Measurements from ENCODE around the gene UNC5A.

UNC5A gene

DNA sequence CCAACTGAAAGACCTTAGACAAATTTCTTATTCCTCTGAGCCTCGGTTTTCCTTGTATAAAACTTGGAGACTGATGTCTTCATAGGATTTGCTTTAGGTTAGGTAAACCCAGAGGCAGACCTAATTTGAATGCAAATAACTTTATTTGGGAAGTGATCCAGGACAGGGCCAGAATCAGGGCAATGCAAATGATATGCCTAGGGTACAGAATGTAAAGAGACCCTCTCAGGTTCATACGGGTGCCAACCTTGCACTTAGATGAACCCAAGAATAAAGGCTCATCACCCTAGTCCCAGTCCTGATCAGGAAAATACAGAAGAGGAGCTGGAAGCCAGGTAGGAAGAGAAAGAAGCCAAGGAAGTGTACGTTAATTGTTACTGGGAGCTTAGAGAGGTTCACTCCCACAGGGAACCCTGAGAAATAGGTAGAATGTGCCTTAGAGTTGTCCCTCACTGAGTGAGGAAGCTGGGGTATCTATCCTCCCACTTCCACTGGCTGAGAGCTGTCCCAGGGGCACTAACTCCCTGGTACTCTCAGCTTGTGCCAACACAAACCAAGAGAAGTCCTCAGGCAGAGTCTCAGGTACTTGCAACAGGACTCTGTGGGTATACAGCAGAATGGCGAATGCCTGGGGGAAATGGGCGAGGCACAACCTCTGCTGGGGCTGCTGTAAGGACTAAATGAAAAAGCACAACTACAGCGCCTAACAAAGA, 91.9 kb downstream of the UNC5A start:
- Histone ChIP-seq H3K4me3 (no peak overlapping the region), H3K27me3 (ENCODE audit: low read depth) (no peaks in the 10 kb centered on the region), H3K9me3 (no peaks in the 10 kb centered on the region), H3K4me1 (no peaks in the 10 kb centered on the region), H3K36me3 (replicated peaks) (peaks cover 32% of the 10 kb centered on the region)
- no peak for DNase-seq (ENCODE audit: low spot score in 2 of 2)
- in situ Hi-C loops (cut with MboI; ENCODE audit: low sequenced_read_pairs): no loop called here

- no peak for DNase-seq (ENCODE audit: low spot score in 2 of 2)
- H3K9me3 ChIP-seq: no peaks in the 10 kb centered on the region
- H3K36me3 ChIP-seq (replicated peaks): peaks cover 39% of the 10 kb centered on the region
- in situ Hi-C loops (cut with MboI; ENCODE audit: low sequenced_read_pairs): no loop called here
- H3K4me3 ChIP-seq: no peak overlapping the region
- no peaks in the 10 kb centered on the region for H3K27me3 ChIP-seq (ENCODE audit: low read depth)
- no peaks in the 10 kb centered on the region for H3K4me1 ChIP-seq
Observed at GRCh38 chr5:176902911-176903664, 92.7 kb downstream of the UNC5A start.

DNA sequence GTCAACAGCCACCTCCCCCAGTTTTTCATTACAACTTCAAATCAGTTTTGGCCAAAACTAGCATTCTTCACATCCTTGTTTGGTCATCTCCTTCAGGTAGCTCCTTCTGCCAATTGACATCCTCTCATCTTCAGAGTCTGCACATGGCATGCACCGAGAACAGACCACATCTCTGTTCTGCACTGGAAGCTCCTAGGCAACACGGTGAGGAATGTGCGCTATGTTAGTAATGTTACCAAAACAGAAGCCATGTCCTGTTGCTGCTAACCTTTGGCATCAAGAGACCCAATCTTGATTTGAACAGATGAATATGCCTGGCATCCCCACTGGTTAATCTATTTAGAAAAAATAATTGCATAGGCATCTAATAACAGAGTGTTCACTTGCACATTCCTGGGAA, 93.9 kb downstream of the UNC5A start:
- H3K36me3 ChIP-seq (replicated peaks): peaks cover 42% of the 10 kb centered on the region
- no peak for DNase-seq (ENCODE audit: low spot score in 2 of 2)
- H3K27me3 ChIP-seq (ENCODE audit: low read depth): no peaks in the 10 kb centered on the region
- in situ Hi-C loops (cut with MboI; ENCODE audit: low sequenced_read_pairs): no loop called here
- H3K4me3 ChIP-seq: no peak overlapping the region
- no peaks in the 10 kb centered on the region for H3K9me3 ChIP-seq
- no peaks in the 10 kb centered on the region for H3K4me1 ChIP-seq

GRCh38 chr5:176906126-176906525, 95.8 kb downstream of the UNC5A start:
- Histone ChIP-seq H3K4me3 (no peak overlapping the region), H3K27me3 (ENCODE audit: low read depth) (no peaks in the 10 kb centered on the region), H3K4me1 (no peaks in the 10 kb centered on the region), H3K9me3 (no peaks in the 10 kb centered on the region), H3K36me3 (replicated peaks) (peaks cover 42% of the 10 kb centered on the region)
- in situ Hi-C loops (cut with MboI; ENCODE audit: low sequenced_read_pairs): no loop called here
- no peak for DNase-seq (ENCODE audit: low spot score in 2 of 2)

- Histone ChIP-seq H3K36me3 (replicated peaks) (peaks cover 42% of the 10 kb centered on the region), H3K27me3 (ENCODE audit: low read depth) (no peaks in the 10 kb centered on the region), H3K4me1 (no peaks in the 10 kb centered on the region), H3K9me3 (no peaks in the 10 kb centered on the region), H3K4me3 (no peak overlapping the region)
- in situ Hi-C loops (cut with MboI; ENCODE audit: low sequenced_read_pairs): no loop called here
- DNase-seq (ENCODE audit: low spot score in 2 of 2): no peak
Observed at GRCh38 chr5:176906796-176907195, 96.4 kb downstream of the UNC5A start.

DNA sequence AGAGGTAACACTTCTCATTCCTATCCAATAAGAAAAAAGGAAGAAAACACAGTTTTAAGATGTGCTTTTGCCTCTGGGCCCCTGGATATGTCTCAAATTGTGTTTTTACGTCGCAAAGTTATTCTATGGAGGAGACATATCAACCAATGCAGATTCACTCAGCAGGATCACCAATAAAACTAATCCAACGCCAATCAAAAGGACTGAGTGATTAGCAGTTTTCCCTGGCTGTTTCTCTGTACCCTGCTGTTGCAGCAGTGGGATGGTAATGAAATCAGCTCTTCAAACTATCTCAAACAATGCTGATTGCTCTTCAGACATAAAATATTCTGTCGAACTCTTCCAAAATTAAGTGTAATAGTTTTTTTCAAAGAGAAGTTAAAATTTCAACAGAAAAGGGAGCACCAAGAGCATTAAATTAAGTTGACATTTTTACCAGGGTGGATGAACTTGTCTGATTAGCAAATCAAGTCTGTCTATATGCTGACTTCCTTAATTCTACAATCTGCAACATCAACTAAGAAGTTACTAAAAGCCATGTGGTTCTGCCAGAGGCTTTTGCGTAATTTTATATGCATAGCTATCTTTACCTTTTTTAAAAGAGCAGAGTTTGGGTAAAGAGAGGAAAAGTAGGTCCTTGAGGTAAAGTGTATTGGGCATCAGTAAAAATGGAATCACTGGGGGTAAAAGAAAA, 98.5 kb downstream of the UNC5A start:
- no peaks in the 10 kb centered on the region for H3K27me3 ChIP-seq (ENCODE audit: low read depth)
- peaks cover 36% of the 10 kb centered on the region for H3K36me3 ChIP-seq (replicated peaks)
- H3K4me3 ChIP-seq: no peak overlapping the region
- no peaks in the 10 kb centered on the region for H3K9me3 ChIP-seq
- in situ Hi-C loops (cut with MboI; ENCODE audit: low sequenced_read_pairs): no loop called here
- no peak for DNase-seq (ENCODE audit: low spot score in 2 of 2)
- no peaks in the 10 kb centered on the region for H3K4me1 ChIP-seq

DNA sequence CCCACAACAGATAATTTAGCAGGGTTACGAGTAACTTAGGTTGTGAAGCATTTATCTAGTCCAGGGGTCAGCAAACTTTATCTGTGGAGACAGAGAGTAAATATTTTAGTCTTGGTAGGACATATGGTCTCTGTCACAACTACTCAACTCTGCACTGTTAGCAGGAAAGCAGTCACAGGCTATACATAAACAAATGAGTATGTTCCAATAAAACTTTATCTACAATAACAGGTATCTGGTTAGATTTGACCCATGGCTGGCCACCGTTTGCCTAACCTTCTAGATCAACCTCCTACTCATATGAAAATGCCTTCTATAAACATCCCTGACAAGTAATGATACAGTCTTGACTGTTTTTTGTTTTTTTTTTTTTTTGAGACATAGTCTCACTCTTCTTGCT, 101.8 kb downstream of the UNC5A start:
- in situ Hi-C loops (cut with MboI; ENCODE audit: low sequenced_read_pairs): no loop called here

DNA sequence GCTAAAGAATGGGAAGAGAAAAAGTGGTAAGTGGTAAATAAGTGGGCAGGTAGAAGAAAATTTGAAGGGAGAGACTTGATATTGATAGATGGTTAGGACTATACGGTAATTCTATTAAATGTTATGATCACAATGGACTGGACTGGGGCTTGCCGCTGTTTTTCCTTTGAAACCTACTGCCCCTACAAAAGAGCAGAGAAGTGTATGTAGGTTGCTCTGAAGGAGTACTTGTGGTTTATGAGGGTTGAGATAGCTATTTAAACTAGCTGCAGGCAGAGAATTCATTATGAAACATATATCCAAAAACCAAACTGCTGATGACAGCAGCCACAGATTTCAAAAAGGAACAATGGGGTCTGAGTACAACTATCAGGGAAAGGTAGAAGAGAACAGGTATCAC, 105.5 kb downstream of the UNC5A start:
- in situ Hi-C loops (cut with MboI; ENCODE audit: low sequenced_read_pairs): no loop called here
- DNase-seq (ENCODE audit: low spot score in 2 of 2): no peak
- no peaks in the 10 kb centered on the region for H3K27me3 ChIP-seq (ENCODE audit: low read depth)
- H3K36me3 ChIP-seq (replicated peaks): no peaks in the 10 kb centered on the region
- H3K4me3 ChIP-seq: no peak overlapping the region
- H3K9me3 ChIP-seq: no peaks in the 10 kb centered on the region
- no peaks in the 10 kb centered on the region for H3K4me1 ChIP-seq

More for the DNA sequence above, 101.8 kb downstream of the UNC5A start:
- DNase-seq (ENCODE audit: low spot score in 2 of 2): no peak
- Histone ChIP-seq H3K4me1 (no peaks in the 10 kb centered on the region), H3K27me3 (ENCODE audit: low read depth) (no peaks in the 10 kb centered on the region), H3K9me3 (no peaks in the 10 kb centered on the region), H3K36me3 (replicated peaks) (peaks cover 12% of the 10 kb centered on the region), H3K4me3 (no peak overlapping the region)

- in situ Hi-C loops (cut with MboI; ENCODE audit: low sequenced_read_pairs): no loop called here
- DNase-seq (ENCODE audit: low spot score in 2 of 2): no peak
- H3K36me3 ChIP-seq (replicated peaks): no peaks in the 10 kb centered on the region
- H3K27me3 ChIP-seq (ENCODE audit: low read depth): no peaks in the 10 kb centered on the region
- no peaks in the 10 kb centered on the region for H3K9me3 ChIP-seq
- H3K4me3 ChIP-seq: no peak overlapping the region
- H3K4me1 ChIP-seq: no peaks in the 10 kb centered on the region
Observed at GRCh38 chr5:176916337-176916736, 106.0 kb downstream of the UNC5A start.

- H3K4me3 ChIP-seq: no peak overlapping the region
- no peaks in the 10 kb centered on the region for H3K9me3 ChIP-seq
- no peak for DNase-seq (ENCODE audit: low spot score in 2 of 2)
- in situ Hi-C loops (cut with MboI; ENCODE audit: low sequenced_read_pairs): no loop called here
- H3K4me1 ChIP-seq: no peaks in the 10 kb centered on the region
- H3K36me3 ChIP-seq (replicated peaks): no peaks in the 10 kb centered on the region
- H3K27me3 ChIP-seq (ENCODE audit: low read depth): no peaks in the 10 kb centered on the region
Observed at GRCh38 chr5:176918613-176919012, 108.3 kb downstream of the UNC5A start.

DNA sequence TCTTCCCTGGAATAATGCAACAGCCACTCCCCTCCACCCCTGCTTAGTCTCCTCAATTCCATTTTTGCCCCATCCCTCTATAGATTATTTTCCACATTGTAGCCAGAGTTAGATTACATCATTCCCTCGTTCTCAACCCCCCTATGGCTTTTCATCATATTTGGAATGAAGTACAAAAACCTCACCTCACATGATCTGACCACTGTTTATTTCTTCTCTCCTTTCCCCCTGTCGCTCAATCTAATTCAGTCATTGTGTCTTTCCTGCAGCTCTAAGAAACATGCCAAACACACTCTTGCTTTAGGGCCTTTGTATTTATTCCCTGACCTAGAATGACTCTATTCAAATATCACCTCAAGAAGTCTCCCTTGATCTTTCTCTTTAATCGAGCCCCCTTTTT, 111.4 kb downstream of the UNC5A start:
- H3K4me3 ChIP-seq: no peak overlapping the region
- no peaks in the 10 kb centered on the region for H3K9me3 ChIP-seq
- no peaks in the 10 kb centered on the region for H3K36me3 ChIP-seq (replicated peaks)
- no peak for DNase-seq (ENCODE audit: low spot score in 2 of 2)
- H3K4me1 ChIP-seq: no peaks in the 10 kb centered on the region; the same call in 1 of the 2 replicates
- no peaks in the 10 kb centered on the region for H3K27me3 ChIP-seq (ENCODE audit: low read depth)
- in situ Hi-C loops (cut with MboI; ENCODE audit: low sequenced_read_pairs): no loop called here

- no peak for DNase-seq (ENCODE audit: low spot score in 2 of 2)
- H3K9me3 ChIP-seq: no peaks in the 10 kb centered on the region
- no peaks in the 10 kb centered on the region for H3K27me3 ChIP-seq (ENCODE audit: low read depth)
- H3K36me3 ChIP-seq (replicated peaks): no peaks in the 10 kb centered on the region
- no peak overlapping the region for H3K4me3 ChIP-seq
- in situ Hi-C loops (cut with MboI; ENCODE audit: low sequenced_read_pairs): no loop called here
- no peaks in the 10 kb centered on the region; the same call in 1 of the 2 replicates for H3K4me1 ChIP-seq
Observed at GRCh38 chr5:176922817-176923216, 112.5 kb downstream of the UNC5A start.

GRCh38 chr5:176927562-176927961, 117.2 kb downstream of the UNC5A start:
- in situ Hi-C loops (cut with MboI; ENCODE audit: low sequenced_read_pairs): no loop called here
- Histone ChIP-seq H3K36me3 (replicated peaks) (0 out of 2 replicates have a peak, but pooled peaks cover 4% of the 10 kb centered on the region), H3K9me3 (no peaks in the 10 kb centered on the region), H3K4me3 (no peak overlapping the region), H3K4me1 (no peaks in the 10 kb centered on the region; the same call in 1 of the 2 replicates), H3K27me3 (ENCODE audit: low read depth) (no peaks in the 10 kb centered on the region)
- no peak for DNase-seq (ENCODE audit: low spot score in 2 of 2)

GRCh38 chr5:176929654-176930053, 119.3 kb downstream of the UNC5A start:
- no peaks in the 10 kb centered on the region for H3K27me3 ChIP-seq (ENCODE audit: low read depth)
- no peak overlapping the region for H3K4me3 ChIP-seq
- in situ Hi-C loops (cut with MboI; ENCODE audit: low sequenced_read_pairs): no loop called here
- H3K4me1 ChIP-seq: no peaks in the 10 kb centered on the region; the same call in 1 of the 2 replicates
- H3K9me3 ChIP-seq: no peaks in the 10 kb centered on the region
- DNase-seq (ENCODE audit: low spot score in 2 of 2): no peak
- H3K36me3 ChIP-seq (replicated peaks): 0 out of 2 replicates have a peak, but pooled peaks cover 9% of the 10 kb centered on the region
